Esophagus muscularis mucosa (tissue), 4 donors: ENCODE results near the gene MEIS1. TPM values are rescaled to one million over a fixed set of nuclear protein-coding genes. Genes with fewer than 3 reads are reported as not detected.

Experiments
- DNase-seq: peaks from one replicate; pipeline ENCODE4 v3.0.0-alpha.2; 2017; ENCODE audit errors: extremely low spot score
- H3K27ac ChIP-seq, 4 donors: fragments of 200-600 bp; sonication (generic); replicated peaks in 1 of 4; 1 replicate in 3 of 4; 2 replicates in 1 of 4; pipeline ENCODE4 v1.5.1; 2016 to 2019; ENCODE audit warnings: mild to moderate bottlenecking in 1 of 4
- H3K27me3 ChIP-seq, 4 donors: fragments of 200-600 bp; sonication (generic); one replicate each; pipeline versions ENCODE4 v1.5.1 to v1.6.0; 2016 to 2019
- H3K36me3 ChIP-seq, 4 donors: fragments of 200-600 bp; sonication (generic); one replicate each; pipeline ENCODE4 v1.5.1; 2016 to 2019
- H3K4me1 ChIP-seq, 4 donors: fragments of 200-600 bp; sonication (generic); one replicate each; pipeline ENCODE4 v1.5.1; 2016 to 2019
- H3K4me3 ChIP-seq, 4 donors: fragments of 200-600 bp; sonication (generic); 1 replicate in 2 of 4; 2 replicates in 2 of 4; pipeline ENCODE4 v1.5.1; 2016 to 2019; ENCODE audit warnings: mild to moderate bottlenecking in 4 of 4, moderate library complexity in 1 of 4
- H3K9me3 ChIP-seq, 4 donors: fragments of 200-600 bp; sonication (generic); 1 replicate in 3 of 4; 2 replicates in 1 of 4; pipeline ENCODE4 v1.5.1; 2016 to 2019
- EP300 ChIP-seq: sonication (generic); formaldehyde crosslinking; IDR thresholded peaks from one replicate; pipeline ENCODE4 v1.6.1; 2017; ENCODE audit warnings: antibody characterized with exemption
- POLR2A ChIP-seq: fragments of 450-650 bp; IDR thresholded peaks from one replicate; pipeline ENCODE4 v1.6.1; 2017; ENCODE audit warnings: antibody characterized with exemption, moderate library complexity, mild to moderate bottlenecking, low read depth
- POLR2AphosphoS5 ChIP-seq, 2 donors: sonication (generic); formaldehyde crosslinking; IDR thresholded peaks; one replicate each; pipeline ENCODE4 v1.6.1; 2017; ENCODE audit warnings: antibody characterized with exemption in 2 of 2
- WGBS: methylation state at CpG from one replicate; pipeline ENCODE4 v1.1.5; 2018; 5-methylcytosine and 5-hydroxymethylcytosine counted together
- intact Hi-C: fragments of 100-400 bp; cut with DNase I; formaldehyde crosslinking; loops from one replicate; pipeline ENCODE4 v1.15.1; 2023
- total RNA-seq, 4 donors: library from RNA; depleted of rRNA; stranded (reverse); fragments of >200 nt; gene quantifications; one replicate each; pipeline versions ENCODE4 v1.1.0 to v1.2.1, GENCODE V29; 2016
- TF ChIP-seq, protein P1 (sequence below), 3 experiments: fragments of 200-600 bp in 2 of 3; fragments of 450-650 bp in 1 of 3; sonication (generic) in 2 of 3; IDR thresholded peaks; one replicate each; pipeline ENCODE4 v1.5.1; 2017 to 2019; ENCODE audit warnings: antibody characterized with exemption in 3 of 3, mild to moderate bottlenecking in 2 of 3, moderate library complexity in 1 of 3

MEIS1 gene
- total RNA-seq, 4 donors from 2014 or later, result 89.8 to 166 (median 132) TPM

GRCh38 chr2:66457545-66457944, 22.6 kb downstream of the MEIS1 start:
- Histone ChIP-seq H3K9me3 (no peaks in the 10 kb centered on the region), H3K4me1 (peaks cover 26 to 100% (median 95%) of the 10 kb centered on the region in 4 donors), H3K27me3 (no peaks in the 10 kb centered on the region), H3K36me3 (peaks cover 0 to 37% (median 5%) of the 10 kb centered on the region in 4 donors), H3K27ac (peak overlapping the region in 1 of 4 donors; percentile 86), H3K4me3 (no peak overlapping the region)
- WGBS, result 52% methylated on average over 6 of the region's 6 CpGs
- intact Hi-C loops, result no loop called here
- TF ChIP-seq EP300, result no peak
- TF ChIP-seq POLR2AphosphoS5 (IDR thresholded peaks at IDR 0.05), result peak in 1 of 2 donors; percentile 49
- TF ChIP-seq, protein P1, sequence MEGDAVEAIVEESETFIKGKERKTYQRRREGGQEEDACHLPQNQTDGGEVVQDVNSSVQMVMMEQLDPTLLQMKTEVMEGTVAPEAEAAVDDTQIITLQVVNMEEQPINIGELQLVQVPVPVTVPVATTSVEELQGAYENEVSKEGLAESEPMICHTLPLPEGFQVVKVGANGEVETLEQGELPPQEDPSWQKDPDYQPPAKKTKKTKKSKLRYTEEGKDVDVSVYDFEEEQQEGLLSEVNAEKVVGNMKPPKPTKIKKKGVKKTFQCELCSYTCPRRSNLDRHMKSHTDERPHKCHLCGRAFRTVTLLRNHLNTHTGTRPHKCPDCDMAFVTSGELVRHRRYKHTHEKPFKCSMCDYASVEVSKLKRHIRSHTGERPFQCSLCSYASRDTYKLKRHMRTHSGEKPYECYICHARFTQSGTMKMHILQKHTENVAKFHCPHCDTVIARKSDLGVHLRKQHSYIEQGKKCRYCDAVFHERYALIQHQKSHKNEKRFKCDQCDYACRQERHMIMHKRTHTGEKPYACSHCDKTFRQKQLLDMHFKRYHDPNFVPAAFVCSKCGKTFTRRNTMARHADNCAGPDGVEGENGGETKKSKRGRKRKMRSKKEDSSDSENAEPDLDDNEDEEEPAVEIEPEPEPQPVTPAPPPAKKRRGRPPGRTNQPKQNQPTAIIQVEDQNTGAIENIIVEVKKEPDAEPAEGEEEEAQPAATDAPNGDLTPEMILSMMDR (IDR thresholded peaks at IDR 0.05), result no peak
- DNase-seq, result no peak

DNA sequence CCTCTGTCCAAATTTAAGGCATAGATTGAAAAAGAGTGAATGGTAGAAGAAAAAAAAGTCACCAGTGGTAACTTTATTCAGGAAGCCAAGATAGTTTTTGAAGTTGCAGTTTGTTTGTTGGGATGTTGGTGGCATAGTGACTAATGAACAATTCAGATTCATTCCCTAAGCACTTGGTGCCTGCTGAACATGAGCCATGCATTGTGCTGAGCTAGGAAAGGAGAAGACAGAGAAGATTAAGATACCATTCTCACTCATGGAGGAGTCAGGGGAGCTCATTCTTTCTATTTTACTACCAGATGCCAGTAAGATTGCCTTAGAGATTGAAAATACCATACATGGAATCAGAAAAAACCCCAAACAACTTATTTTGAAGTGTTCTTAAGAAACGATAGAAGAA, 25.1 kb downstream of the MEIS1 start:
- intact Hi-C loops, result no loop called here
- WGBS, result 41% methylated on average over 1 of the region's 1 CpG
- peak overlapping the region in 2 of 4 donors; percentile 16 to 38 for H3K27ac ChIP-seq
- H3K4me3 ChIP-seq, result no peak overlapping the region
- H3K9me3 ChIP-seq, result no peaks in the 10 kb centered on the region
- peaks cover 42 to 100% (median 97%) of the 10 kb centered on the region in 4 donors for H3K4me1 ChIP-seq
- no peaks in the 10 kb centered on the region for H3K27me3 ChIP-seq
- TF ChIP-seq EP300, result no peak
- H3K36me3 ChIP-seq, result peaks cover 0 to 58% (median 5%) of the 10 kb centered on the region in 4 donors
- DNase-seq, result no peak

DNA sequence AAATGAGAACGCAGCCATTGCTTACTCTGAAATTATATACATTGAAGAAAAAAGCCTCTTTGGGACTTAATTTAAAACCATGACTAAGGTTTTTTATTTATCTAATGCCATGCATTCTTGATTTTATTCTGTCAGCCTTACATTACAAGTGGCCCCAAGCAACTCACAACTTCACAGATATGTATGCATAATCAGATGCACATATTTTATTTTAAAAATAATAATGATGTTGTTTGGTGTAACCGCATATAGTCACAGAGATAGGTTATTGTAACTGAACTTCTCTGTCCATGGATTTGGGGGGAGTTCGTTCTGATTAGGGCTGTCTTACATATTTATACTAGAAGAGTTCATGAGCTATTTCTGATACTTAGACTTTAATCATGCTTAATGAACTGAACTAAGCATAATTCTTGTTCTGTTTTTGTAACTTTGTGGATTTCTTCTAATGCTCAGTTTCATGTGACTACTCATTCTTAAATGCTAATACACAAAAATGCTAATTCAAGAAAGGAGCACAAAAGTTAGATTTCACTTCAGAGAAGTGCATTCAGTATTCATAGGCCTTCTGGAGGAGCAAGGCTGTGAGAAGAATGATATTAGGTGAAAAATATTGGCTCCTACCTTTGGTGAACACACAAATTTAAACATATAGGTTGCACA, 26.2 kb downstream of the MEIS1 start:
- no peak for DNase-seq
- peaks cover 36 to 100% (median 97%) of the 10 kb centered on the region in 4 donors for H3K4me1 ChIP-seq
- H3K4me3 ChIP-seq, result no peak overlapping the region
- TF ChIP-seq EP300 (no peak), POLR2A (no peak), POLR2AphosphoS5 (IDR thresholded peaks at IDR 0.05) (no peak)
- TF ChIP-seq, protein P1 (IDR thresholded peaks at IDR 0.05), result no peak
- peaks cover 0 to 69% (median 5%) of the 10 kb centered on the region in 4 donors for H3K36me3 ChIP-seq
- no peaks in the 10 kb centered on the region for H3K9me3 ChIP-seq
- intact Hi-C loops, result no loop called here
- no peaks in the 10 kb centered on the region for H3K27me3 ChIP-seq
- WGBS, result 74% methylated on average over 3 of the region's 3 CpGs
- H3K27ac ChIP-seq, result peak overlapping the region in 1 of 4 donors; percentile 38

DNA sequence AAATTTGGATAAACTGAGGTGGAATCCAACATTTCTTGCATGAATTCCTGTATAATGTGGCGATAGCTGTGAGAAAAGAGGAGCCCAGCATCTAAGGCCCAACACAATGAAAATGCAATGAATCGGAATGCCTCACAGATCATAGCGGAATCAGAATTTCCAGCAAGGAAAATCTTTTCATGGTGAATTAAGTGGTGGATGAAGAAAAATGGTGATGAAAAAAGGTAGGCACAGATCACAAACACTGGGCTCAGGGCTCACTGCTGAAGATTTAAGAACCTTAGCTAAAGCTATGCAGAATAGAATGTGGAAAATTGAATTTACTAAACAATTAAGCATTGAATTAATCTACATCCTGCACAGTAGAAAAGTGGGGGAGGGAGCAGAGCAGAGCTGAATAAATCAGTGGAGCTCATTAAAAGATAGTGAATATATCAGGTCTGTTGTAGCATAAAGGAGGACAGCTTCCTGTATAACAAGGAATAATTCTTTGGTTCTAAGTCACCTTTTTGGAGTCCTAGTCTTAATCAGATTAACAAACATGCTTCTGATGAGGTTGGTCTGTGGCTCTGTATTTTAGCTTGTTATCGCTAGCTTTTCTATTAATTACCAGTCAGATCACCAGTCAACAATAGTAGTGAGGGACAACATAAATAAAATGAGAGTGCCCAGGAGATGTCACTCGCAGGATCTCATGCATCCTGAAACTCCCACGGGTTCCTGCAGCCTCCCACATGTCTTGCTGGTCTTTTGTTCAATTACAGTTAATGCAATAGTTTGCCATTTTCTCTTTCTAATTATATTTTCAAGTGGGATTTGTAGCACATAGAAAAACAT, 27.0 kb downstream of the MEIS1 start:
- peaks cover 0 to 69% (median 2%) of the 10 kb centered on the region in 4 donors for H3K36me3 ChIP-seq
- H3K27ac ChIP-seq, result peak overlapping the region in 1 of 4 donors; percentile 47
- no peaks in the 10 kb centered on the region for H3K27me3 ChIP-seq
- H3K9me3 ChIP-seq, result no peaks in the 10 kb centered on the region
- H3K4me1 ChIP-seq, result peaks cover 29 to 100% (median 97%) of the 10 kb centered on the region in 4 donors
- H3K4me3 ChIP-seq, result no peak overlapping the region
- 56% methylated on average over 6 of the region's 6 CpGs for WGBS
- intact Hi-C loops, result no loop called here
- TF ChIP-seq POLR2AphosphoS5 (IDR thresholded peaks at IDR 0.05), result peak in 1 of 2 donors; percentile 43
- TF ChIP-seq POLR2A, result no peak
- no peak for DNase-seq

- peak overlapping the region in 1 of 4 donors; percentile 47 for H3K27ac ChIP-seq
- intact Hi-C loops, result no loop called here
- H3K9me3 ChIP-seq, result no peaks in the 10 kb centered on the region
- peaks cover 0 to 65% (median 2%) of the 10 kb centered on the region in 4 donors for H3K36me3 ChIP-seq
- H3K27me3 ChIP-seq, result no peaks in the 10 kb centered on the region
- WGBS, result 62% methylated on average over 5 of the region's 5 CpGs
- H3K4me1 ChIP-seq, result peaks cover 29 to 100% (median 97%) of the 10 kb centered on the region in 4 donors
- TF ChIP-seq, protein P1 (IDR thresholded peaks at IDR 0.05), result no peak
- TF ChIP-seq POLR2A (no peak), EP300 (no peak)
- H3K4me3 ChIP-seq, result no peak overlapping the region
- no peak for DNase-seq
These were observed 27.5 kb downstream of the MEIS1 start for GRCh38 chr2:66462501-66462825.
